Measurements from ENCODE around the gene RAB42.
"Not testable (repeated sequence)": the region's sequence is repeated elsewhere in the genome, so short reads cannot be mapped to it uniquely, and the experiment has no call there.

Gene RAB42

DNA sequence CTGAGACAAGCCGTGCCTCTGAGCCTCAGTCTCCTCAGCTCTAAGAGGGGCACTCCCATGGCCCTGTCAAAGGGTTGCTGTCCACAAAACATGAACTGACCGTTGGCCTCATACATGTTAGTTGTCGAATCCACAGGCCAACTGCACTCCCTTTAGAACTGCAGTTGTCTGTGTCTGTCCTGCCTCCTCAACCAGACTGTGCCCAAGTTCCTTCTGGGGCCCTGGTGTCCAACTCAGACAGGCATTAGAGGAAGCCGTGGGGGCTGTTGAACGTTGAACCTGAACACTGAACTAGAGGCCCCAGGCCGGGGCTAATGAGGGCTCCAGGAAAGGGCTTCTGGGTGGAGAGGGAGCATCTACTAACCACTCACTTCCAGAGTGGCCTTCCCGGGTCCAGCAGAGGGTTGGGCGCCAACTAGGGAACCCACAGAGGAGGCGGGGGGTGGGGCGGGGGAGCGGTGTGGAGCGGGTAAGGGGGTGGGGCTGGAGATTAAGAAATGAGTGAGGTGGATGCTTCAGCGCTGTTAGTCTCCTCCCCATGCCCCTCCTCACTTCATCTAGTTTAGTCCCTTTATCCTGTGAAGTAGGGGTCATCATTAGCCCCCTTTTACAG, at the start of gene RAB42:
RAB42 (plus strand) TSS at position 558 of the 613 bp plus-strand sequence. CDS start 247 bp downstream, outside the sequence.
- DNase-seq (ENCODE audit: low read depth) = no peak

DNA sequence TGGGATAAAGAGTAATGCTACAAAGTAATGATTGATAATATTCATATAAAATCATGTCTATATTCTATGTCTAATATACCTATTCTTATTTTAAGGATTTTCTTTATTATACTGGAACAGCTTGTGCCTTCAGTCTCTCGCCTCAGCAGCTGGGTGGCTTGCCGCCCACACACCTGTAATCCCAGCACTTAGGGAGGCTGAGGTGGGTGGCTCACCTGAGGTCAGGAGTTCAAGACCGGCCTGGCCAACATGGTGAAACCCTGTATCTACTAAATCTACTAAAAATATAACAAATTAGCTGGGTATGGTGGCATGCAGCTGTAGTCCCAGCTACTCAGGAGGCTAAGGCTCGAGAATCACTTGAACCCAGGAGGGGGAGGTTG, 46.8 kb upstream of the RAB42 start:
- no peak for DNase-seq (ENCODE audit: low read depth)

DNA sequence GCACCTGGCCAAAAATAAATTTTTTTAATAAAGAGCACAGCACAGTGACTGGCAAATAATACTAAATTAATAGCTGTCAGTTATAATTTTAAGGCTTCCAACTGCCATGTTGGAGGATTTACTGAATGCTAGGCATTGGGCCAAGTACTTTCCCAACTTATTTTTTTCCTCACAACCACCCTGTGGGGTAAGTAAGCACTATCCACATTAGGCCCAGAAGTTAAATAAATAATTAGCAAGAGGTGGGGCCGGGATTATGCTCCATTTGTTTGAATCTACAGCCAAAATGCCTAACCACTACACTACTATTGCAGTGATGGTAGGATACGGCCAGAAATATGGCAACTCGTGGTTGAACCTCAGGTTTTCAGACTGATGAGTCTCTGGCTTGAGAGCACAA, 43.7 kb upstream of the RAB42 start:
- no peak for DNase-seq (ENCODE audit: low read depth)

DNA sequence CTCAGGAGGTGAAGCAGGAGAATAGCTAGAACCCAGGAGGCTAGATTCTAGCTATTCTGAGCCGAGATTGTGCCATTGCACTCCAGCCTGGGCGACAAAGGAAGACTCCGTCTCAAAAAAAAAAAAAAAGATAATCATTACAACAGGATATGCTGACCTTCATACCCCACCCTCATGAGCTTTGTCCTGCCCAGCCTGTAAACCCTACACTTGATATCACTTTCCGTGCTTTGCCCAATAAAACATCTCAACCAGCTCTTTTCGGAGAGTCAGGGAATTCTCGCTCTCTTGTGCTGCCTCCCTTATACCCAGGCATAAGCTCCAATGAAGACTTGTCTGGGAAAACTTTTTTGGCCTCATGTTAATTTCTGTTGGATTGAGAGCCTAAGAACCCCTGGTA, 40.7 kb upstream of the RAB42 start:
- DNase-seq (ENCODE audit: low read depth) = no peak

- peak; percentile 95 for DNase-seq (ENCODE audit: low read depth)
Measured at GRCh38 chr1:28552758-28553663, 39.1 kb upstream of the RAB42 start, which contains the start of gene TRNAU1AP. TSS of gene TRNAU1AP (plus strand) at chr1:28553085. CDS start at chr1:28553111, 26 bp downstream.

DNA sequence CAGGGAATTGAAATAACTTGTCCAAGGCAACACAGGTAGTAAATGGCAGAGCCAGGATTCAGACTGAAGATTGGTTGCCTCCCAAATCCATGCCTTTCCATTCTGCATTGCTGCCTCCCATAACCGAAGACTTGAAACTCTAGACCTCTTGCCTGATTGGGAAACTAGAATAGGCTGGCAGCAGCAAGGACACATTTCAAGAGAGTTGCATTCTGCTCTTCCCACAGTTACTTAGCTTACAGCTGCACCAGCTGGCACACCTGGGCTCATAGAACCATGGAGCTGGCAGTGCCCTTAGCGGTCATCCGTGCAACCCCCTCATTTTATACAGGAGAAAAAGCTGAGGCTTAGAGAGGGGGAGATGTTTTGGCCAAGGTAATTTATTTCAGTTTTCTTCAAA, 31.2 kb upstream of the RAB42 start:
- no peak for DNase-seq (ENCODE audit: low read depth)

DNA sequence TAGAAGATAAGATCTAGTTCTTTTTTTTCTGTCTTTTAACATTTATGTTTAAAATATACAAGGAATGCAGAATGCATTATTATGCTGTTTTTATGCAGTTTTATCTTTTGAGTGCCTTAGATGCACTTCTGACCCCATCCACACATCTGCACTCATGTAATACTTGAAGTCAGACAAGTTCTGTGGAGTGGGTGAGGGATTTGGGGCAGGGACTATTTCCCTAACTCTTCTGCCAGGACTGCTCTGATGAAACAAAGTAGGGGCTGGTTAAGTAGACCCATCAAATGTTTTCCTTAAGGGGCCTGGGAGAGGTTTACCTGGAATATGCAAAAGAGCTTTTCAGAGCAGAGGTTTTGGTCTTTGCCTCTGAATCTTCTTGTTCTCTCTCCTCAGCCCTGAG, 27.8 kb upstream of the RAB42 start:
- DNase-seq (ENCODE audit: low read depth) = no peak

- DNase-seq (ENCODE audit: low read depth) = no peak
Measured at GRCh38 chr1:28565040-28565439, 27.0 kb upstream of the RAB42 start.

DNA sequence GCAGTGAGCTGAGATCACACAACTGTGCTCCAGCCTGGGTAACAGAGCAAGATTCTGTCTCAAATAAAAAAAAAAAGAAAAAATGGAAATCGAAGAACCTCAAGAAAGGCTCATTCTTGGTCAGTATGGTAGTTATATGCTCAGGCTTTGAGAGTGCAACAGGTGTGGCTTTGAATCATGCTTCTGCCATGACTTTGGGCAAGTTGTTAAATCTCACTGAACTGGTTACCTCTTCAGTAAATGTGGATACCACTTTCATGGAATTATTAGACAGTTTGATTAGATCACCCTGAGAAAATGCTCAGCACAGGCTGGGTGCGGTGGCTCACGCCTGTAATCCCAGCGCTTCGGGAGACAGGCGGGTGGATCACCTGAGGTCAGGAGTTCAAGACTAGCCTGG, 26.3 kb upstream of the RAB42 start:
- no peak for DNase-seq (ENCODE audit: low read depth)

DNA sequence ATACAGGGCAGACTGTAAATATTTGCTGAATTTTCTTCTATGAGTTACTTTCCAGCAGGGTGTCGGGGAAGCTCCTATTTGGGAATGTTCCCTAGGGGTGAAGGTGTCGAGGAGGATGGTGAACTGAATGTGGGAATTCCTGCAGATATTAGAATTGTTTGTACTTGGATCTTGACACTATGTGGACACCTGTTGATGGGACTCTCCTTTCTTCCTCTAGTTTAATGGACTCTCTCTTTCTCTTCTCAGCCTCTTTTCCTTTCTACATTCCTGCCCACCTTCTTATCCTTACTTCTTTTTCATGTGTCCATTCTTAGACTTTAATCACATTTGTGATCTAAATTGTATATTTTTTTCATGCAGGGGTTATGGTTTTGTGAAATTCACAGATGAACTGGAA, 25.1 kb upstream of the RAB42 start:
- no peak for DNase-seq (ENCODE audit: low read depth)

DNA sequence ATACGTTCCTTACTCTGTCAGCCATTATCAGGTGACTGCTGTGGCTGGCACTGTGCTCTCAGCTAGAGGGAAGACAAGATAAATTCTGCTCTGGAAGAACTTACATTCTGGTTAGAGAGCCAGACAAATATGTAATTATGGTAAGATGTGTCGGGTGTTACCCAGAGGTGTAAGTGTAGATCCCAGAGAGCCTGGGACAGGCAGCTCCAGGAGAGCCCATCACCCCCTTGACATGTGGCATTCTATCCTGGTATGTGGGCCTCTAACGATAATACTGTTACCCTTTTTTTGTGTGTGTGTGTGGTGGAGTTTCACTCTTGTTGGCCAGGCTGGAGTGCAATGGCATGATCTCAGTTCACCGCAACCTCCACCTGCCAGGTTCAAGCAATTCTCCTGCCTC, 20.2 kb upstream of the RAB42 start:
- no peak for DNase-seq (ENCODE audit: low read depth)

DNA sequence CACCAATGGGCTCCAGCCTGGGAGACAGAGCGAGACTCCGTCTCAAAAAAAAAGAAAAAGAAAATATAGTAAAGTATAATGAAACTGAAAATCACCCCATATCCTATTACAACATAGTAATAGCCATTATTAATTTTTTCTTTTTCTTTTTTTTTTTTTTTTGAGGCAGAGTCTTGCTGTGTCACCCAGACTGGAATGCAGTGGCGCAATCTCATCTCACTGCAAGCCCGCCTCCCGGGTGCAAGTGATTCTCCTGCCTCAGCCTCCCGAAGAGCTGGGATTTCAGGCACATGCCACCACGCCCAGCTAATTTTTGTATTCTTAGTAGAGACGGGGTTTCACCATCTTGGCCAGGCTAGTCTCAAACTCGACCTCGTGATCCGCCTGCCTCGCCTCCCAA, 19.2 kb upstream of the RAB42 start:
- DNase-seq (ENCODE audit: low read depth) = not testable (repeated sequence)

- DNase-seq (ENCODE audit: low read depth) = no peak
Measured at GRCh38 chr1:28573564-28573963, 18.5 kb upstream of the RAB42 start.

- no peak for DNase-seq (ENCODE audit: low read depth)
Measured at GRCh38 chr1:28577052-28577678, 14.9 kb upstream of the RAB42 start.

DNA sequence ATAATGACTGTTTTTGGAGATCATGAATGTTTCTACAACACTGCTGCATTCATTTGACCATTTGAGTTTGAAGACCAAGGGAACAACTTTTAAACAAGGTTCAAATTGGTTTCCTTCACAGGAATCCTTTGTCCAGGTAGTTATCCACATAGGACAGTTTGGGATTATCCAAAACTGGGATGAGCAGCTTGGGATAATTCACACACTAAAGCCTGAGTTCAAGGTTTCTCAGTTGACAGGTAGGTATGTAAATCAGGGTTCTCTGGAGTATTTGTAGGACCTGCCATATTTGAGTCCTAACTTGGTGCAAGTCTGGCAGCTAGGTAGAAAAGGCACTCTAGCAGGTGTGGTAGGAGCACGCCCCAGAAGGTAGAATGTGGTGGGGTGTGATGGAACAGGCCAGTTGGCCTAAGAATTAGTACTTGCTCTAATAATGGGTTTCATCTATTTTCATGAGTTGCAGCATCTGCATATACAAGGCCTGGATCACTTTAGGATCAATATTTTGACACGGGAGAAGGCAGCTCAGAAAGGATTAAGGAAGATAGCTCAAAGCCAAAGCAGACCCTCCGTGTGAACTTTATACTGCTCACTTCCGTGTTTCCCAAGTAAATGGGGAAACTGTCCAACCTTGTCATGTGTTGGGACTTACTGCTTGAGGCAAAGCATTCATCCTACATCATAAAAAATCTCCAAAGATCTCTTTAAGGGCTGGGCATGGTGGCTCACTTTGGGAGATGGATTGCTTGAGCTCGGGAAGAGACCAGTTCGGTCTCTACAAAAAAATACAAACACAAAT, 14.1 kb upstream of the RAB42 start:
- no peak for DNase-seq (ENCODE audit: low read depth)

- DNase-seq (ENCODE audit: low read depth) = no peak
Measured at GRCh38 chr1:28578696-28579218, 13.3 kb upstream of the RAB42 start.

- no peak for DNase-seq (ENCODE audit: low read depth)
Measured at GRCh38 chr1:28579401-28579800, 12.7 kb upstream of the RAB42 start.

DNA sequence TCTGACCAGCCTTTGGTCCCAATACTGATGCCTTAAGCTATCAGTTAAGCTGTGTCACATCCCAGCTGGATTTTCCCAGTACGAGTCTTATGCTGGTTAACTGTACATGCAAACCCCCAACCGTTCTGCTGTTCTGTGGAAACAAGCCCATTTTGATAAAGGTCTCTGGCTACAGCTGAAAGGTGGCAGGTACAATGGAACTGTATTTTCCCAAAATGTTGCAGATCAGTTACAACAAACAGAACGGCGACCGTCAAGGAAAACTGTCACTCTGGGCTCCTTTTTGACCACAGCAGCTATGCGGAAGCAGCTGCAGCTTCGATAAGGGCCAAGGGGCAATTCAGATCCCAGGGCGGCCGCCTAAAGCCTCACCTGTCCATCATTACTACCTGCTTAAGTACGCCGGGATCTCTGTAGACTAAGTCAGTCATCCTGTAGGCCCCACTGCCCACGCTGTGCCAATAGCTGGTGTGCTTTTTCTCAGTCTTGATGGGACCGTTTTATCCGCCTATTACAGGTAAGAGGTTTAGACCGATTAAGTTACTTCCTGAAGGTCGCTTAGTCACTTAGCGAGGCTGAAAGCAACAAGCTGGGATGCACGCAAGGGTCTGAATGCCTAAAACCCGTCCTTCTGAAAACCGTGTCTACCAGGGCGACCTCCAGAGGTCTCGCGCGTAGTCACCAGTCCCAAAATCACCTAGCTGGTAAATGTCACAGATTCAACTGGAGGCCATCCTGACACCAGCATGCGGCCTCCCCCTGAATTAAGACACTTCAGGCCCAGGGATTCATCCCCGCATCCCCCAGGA, 11.1 kb upstream of the RAB42 start:
- peak; percentile 32 for DNase-seq (ENCODE audit: low read depth)

- DNase-seq (ENCODE audit: low read depth) = peak; percentile 85
Measured at GRCh38 chr1:28581531-28582247, 10.4 kb upstream of the RAB42 start.

GRCh38 chr1:28582248-28582615, 9.8 kb upstream of the RAB42 start:
- no peak for DNase-seq (ENCODE audit: low read depth)
